Spinal cord (tissue), 10 donors: ENCODE measurements around the gene CD79B. TPM values are rescaled to one million over a fixed set of nuclear protein-coding genes. Genes with fewer than 3 reads are reported as not detected.
A peak's percentile ranks its signal among the peaks of the same experiment; 100 is the strongest.
"Not testable (repeated sequence)": the region's sequence is repeated elsewhere in the genome, so short reads cannot be mapped to it uniquely, and the experiment has no call there.

Experiments used
- DNase-seq, 6 donors: peaks; one replicate each; pipeline versions ENCODE4 v3.0.0 to v3.0.0-alpha.2; 2013 to 2015; ENCODE audit warnings: low spot score in 6 of 6, low read depth in 4 of 6
- H3K27ac ChIP-seq: one replicate; pipeline ENCODE4 v1.5.1; 2013; ENCODE audit warnings: low read depth, low read length, control low read depth
- H3K27me3 ChIP-seq: one replicate; pipeline ENCODE4 v1.6.1; 2013; ENCODE audit warnings: low read length; ENCODE audit not compliant: control insufficient read depth, insufficient read depth
- H3K36me3 ChIP-seq: one replicate; pipeline ENCODE4 v1.6.1; 2013; ENCODE audit warnings: low read length; ENCODE audit not compliant: control insufficient read depth, insufficient read depth
- H3K4me1 ChIP-seq: one replicate; pipeline ENCODE4 v1.6.1; 2013; ENCODE audit warnings: low read length; ENCODE audit not compliant: control insufficient read depth, insufficient read depth
- H3K4me3 ChIP-seq: one replicate; pipeline ENCODE4 v1.5.1; 2013; ENCODE audit warnings: low read depth, low read length, control low read depth
- H3K9me3 ChIP-seq: one replicate; pipeline ENCODE4 v1.6.1; 2013; ENCODE audit warnings: low read length; ENCODE audit not compliant: control insufficient read depth, insufficient read depth
- WGBS: methylation state at CpG from one replicate; pipeline ENCODE4 v1.1.5; 2013; ENCODE audit warnings: missing lambda C conversion rate; ENCODE audit not compliant: insufficient coverage; 5-methylcytosine and 5-hydroxymethylcytosine counted together
- polyA plus RNA-seq, 2 donors: library from polyadenylated mRNA; unstranded; fragments of 120-200 nt; gene quantifications; one replicate each; pipeline ENCODE4 v1.2.1, GENCODE V29; 2013; ENCODE audit not compliant: insufficient read length in 2 of 2
- small RNA-seq: library from RNA; depleted of rRNA; stranded (forward); fragments of <200 nt; gene quantifications from one replicate; pipeline ENCODE3, GENCODE V24; 2014; ENCODE audit warnings: low replicate concordance
- total RNA-seq, 2 donors: library from RNA; depleted of rRNA in 1 of 2; stranded (reverse); fragments of 120-200 nt in 1 of 2; fragments of >200 nt in 1 of 2; gene quantifications; one replicate each; pipeline versions ENCODE4 v1.2.3 to v1.2.4, GENCODE V29; 2013 to 2014
- donor health status: healthy.

CD79B gene
- total and polyA plus RNA-seq, 4 donors, result 0.36 to 1.2 (median 0.73) TPM

DNA sequence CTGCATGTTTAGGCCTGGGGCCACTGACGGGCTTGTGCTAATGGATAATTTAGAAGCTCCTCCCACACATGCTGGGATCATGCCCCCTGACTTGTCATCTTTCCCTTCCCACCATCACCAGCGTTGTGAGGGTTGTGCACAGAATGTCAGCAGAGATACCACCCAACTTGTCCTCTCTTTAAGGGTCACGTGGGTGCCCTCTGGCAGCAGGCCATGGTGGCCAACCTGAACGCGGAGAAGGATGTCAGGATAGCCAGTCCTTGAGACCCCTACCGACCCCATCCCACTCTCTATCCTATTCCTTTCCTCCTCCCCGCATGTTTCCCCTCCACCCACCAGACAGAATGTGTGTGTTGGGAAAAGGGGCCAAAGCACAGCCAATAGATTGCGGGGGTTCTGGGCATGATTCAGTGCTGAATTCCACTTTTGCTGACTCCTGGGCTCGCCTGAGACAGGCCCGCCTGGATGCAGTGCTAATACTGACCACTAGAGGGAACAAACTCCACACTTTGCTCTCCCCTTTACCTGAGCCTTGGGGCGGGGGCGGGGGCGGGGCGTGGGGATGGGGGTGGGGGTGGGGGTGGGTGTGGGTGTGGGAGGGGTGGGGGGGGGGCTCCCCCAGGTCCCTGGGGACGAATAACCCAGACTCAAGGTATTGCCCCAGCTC is 50.1 kb downstream of the CD79B start, which contains the start of gene GH2:
Gene GH2, minus strand, starts transcription at position 10 of the 667 bp plus-strand sequence. CDS start 143 bp downstream, outside the sequence.
- Histone ChIP-seq H3K4me3 (no peak within 1 kb of the TSS), H3K27ac (no peak within 1 kb of the TSS), H3K27me3 (no peaks in the 10 kb centered on the region), H3K4me1 (no peaks in the 10 kb centered on the region), H3K9me3 (no peaks in the 10 kb centered on the region), H3K36me3 (no peaks in the 10 kb centered on the region)
- WGBS, result 83% methylated on average over 3 of the region's 15 CpGs
- peak in 2 of 6 donors; percentile 26 to 43 for DNase-seq

DNA sequence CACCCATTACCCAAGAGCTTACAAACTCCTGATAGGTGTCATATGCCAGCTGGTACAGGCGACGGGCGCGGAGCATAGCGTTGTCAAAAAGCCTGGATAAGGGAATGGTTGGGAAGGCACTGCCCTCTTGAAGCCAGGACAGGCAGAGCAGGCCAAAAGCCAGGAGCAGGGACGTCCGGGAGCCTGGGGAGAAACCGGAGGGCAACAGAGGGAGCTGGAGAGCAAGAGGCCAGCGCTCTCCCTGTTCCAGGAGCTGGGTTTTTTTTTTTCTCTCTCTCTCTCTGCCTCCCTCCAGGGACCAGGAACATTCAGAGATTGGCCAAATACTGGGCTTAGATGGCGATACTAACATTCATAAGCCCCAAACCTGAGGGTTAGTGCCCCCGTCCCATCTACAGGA is 50.8 kb downstream of the CD79B start:
- not testable (repeated sequence) for DNase-seq, H3K27ac ChIP-seq, H3K27me3 ChIP-seq, H3K4me1 ChIP-seq, H3K36me3 ChIP-seq, H3K4me3 ChIP-seq, H3K9me3 ChIP-seq
- WGBS, result 38% methylated on average over 9 of the region's 11 CpGs

DNA sequence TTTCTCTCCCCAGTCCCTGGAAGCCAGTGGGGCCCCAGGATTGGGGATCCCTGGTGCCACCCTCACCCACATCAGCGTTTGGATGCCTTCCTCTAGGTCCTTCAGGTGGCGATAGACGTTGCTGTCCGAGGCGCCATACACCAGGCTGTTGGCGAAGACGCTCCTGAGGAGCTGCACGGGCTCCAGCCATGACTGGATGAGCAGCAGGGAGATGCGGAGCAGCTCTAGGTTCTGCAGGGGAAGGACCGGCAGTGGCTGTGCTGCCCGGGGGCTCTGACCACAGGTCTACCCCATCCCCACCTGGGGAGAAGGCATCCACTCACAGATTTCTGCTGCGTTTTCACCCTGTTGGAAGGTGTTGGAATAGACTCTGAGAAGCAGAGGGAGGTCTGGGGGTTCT is 51.4 kb downstream of the CD79B start:
- no peaks in the 10 kb centered on the region for H3K27me3 ChIP-seq
- H3K9me3 ChIP-seq, result no peaks in the 10 kb centered on the region
- H3K4me1 ChIP-seq, result no peaks in the 10 kb centered on the region
- H3K4me3 ChIP-seq, result no peak overlapping the region
- no peaks in the 10 kb centered on the region for H3K36me3 ChIP-seq
- DNase-seq, result no peak
- no peak overlapping the region for H3K27ac ChIP-seq
- 92% methylated on average over 11 of the region's 12 CpGs for WGBS

Small RNAs within 50 kb of the gene (small RNA-seq; reads per million reads assigned to genes)
- gene AC040958.1 (not detected), gene AC127029.1 (not detected), gene GH1 (not detected)

Other genes with a start within 250 kb of the CD79B start
- 10 to 100 TPM in 1 of 2 donors, 1 to 10 TPM in 1; 8.8 to 31.7 TPM for gene LIMD2, start 232.2 kb downstream of the CD79B start, total RNA-seq
- gene LIMD2, start 232.2 kb downstream of the CD79B start, polyA plus RNA-seq, result 10 to 100 TPM; 48.6 to 50.8 TPM
- gene STRADA, start 190.5 kb downstream of the CD79B start, total RNA-seq, result 10 to 100 TPM; 39.9 to 40.2 TPM
- 100 to 1,000 TPM in 1 of 2 donors, 10 to 100 TPM in 1; 73.2 to 108 TPM for gene STRADA, start 190.5 kb downstream of the CD79B start, polyA plus RNA-seq
- gene CCDC47, start 158.7 kb downstream of the CD79B start, total RNA-seq, result 10 to 100 TPM; 74.9 to 75.6 TPM
- gene CCDC47, start 158.7 kb downstream of the CD79B start, polyA plus RNA-seq, result 10 to 100 TPM; 68.9 to 85.7 TPM
- gene DDX42, start 158.2 kb downstream of the CD79B start, total RNA-seq, result 100 to 1,000 TPM in 1 of 2 donors, 10 to 100 TPM in 1; 90.1 to 101 TPM
- gene DDX42, start 158.2 kb downstream of the CD79B start, polyA plus RNA-seq, result 100 to 1,000 TPM; 113 to 114 TPM
- gene PSMC5, start 104.9 kb downstream of the CD79B start, total RNA-seq, result 10 to 100 TPM; 37.4 to 52.9 TPM
- 100 to 1,000 TPM; 182 to 193 TPM for gene PSMC5, start 104.9 kb downstream of the CD79B start, polyA plus RNA-seq
- 10 to 100 TPM; 26.1 to 42.2 TPM for gene FTSJ3, start 104.7 kb downstream of the CD79B start, total RNA-seq
- gene FTSJ3, start 104.7 kb downstream of the CD79B start, polyA plus RNA-seq, result 10 to 100 TPM; 37.5 to 49.8 TPM
- gene SMARCD2, start 89.6 kb downstream of the CD79B start, total RNA-seq, result 10 to 100 TPM; 28.1 to 52.3 TPM
- gene SMARCD2, start 89.6 kb downstream of the CD79B start, polyA plus RNA-seq, result 10 to 100 TPM; 24.4 to 36.6 TPM
- 1 to 10 TPM in 1 of 2 donors, not detected in 1; 7.2 TPM for gene CSH2, start 58.7 kb downstream of the CD79B start, total RNA-seq
- 1 to 10 TPM in 1 of 2 donors, under 1 TPM in 1; 0.47 to 5.5 TPM for gene CSH2, start 58.7 kb downstream of the CD79B start, polyA plus RNA-seq
- under 1 TPM in 1 of 2 donors, not detected in 1; 0.44 TPM for gene GH2, start 50.4 kb downstream of the CD79B start, total RNA-seq
- gene GH2, start 50.4 kb downstream of the CD79B start, polyA plus RNA-seq, result not detected
- 10 to 100 TPM in 1 of 2 donors, not detected in 1; 18.1 TPM for gene CSH1, start 35.8 kb downstream of the CD79B start, total RNA-seq
- gene CSH1, start 35.8 kb downstream of the CD79B start, polyA plus RNA-seq, result 1 to 10 TPM; 1.3 to 5.2 TPM
- gene CSHL1, start 21.1 kb downstream of the CD79B start, total RNA-seq, result 1 to 10 TPM in 1 of 2 donors, not detected in 1; 1.0 TPM
- gene CSHL1, start 21.1 kb downstream of the CD79B start, polyA plus RNA-seq, result not detected
- 1 to 10 TPM in 1 of 2 donors, not detected in 1; 5.5 TPM for gene GH1, start 13.5 kb downstream of the CD79B start, total RNA-seq
- gene GH1, start 13.5 kb downstream of the CD79B start, polyA plus RNA-seq, result not detected
- under 1 TPM; 0.20 to 0.28 TPM for gene SCN4A, start 40.6 kb upstream of the CD79B start, total RNA-seq
- gene SCN4A, start 40.6 kb upstream of the CD79B start, polyA plus RNA-seq, result under 1 TPM; 0.14 to 0.17 TPM
- 10 to 100 TPM in 1 of 2 donors, 1 to 10 TPM in 1; 2.8 to 13.4 TPM for gene PRR29, start 66.0 kb upstream of the CD79B start, total RNA-seq
- gene PRR29, start 66.0 kb upstream of the CD79B start, polyA plus RNA-seq, result 10 to 100 TPM; 12.3 to 17.7 TPM
- 10 to 100 TPM; 10.1 to 37.0 TPM for gene ICAM2, start 88.3 kb upstream of the CD79B start, total RNA-seq
- 10 to 100 TPM; 15.6 to 21.0 TPM for gene ICAM2, start 88.3 kb upstream of the CD79B start, polyA plus RNA-seq
- gene ERN1, start 197.8 kb upstream of the CD79B start, total RNA-seq, result 1 to 10 TPM; 6.3 to 6.9 TPM
- 1 to 10 TPM; 4.0 to 5.6 TPM for gene ERN1, start 197.8 kb upstream of the CD79B start, polyA plus RNA-seq